Measurements from ENCODE around the gene ABCA10.

Gene ABCA10

DNA sequence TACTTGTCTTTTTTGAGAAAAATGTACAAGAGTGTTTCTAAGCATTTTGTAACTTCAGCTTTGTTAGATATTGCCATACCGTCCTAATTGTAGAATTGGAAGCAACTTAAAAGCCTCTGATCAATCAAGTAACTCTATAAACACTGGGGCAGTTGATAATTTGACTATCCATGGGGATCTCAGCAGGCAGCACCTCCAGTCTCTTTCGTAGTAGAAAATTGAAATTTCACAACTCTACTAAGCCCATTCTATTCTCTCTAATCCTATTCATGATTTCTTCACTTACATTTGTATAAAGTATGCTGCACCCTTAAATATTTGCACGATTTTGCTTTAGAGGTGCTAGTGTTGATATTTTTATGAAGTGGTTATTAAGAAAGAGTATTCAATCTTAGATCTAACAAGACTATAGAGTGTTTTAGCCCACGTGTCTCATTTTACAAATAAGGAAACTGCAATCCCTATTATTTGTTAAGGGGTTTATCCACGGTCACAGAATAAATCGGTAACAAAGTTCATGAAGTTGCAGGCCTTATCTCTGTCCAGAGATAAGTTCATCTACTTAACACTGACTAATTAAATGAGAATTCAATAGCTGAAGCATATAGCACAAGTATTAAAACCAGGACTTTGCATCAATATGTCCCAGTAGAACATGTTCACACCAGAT, 97.9 kb downstream of the ABCA10 start:
- Histone ChIP-seq H3K36me3 (ENCODE audit: insufficient read depth, low read length) (no peaks in the 10 kb centered on the region), H3K9me3 (ENCODE audit: insufficient read depth, low read depth, low read length) (no peaks in the 10 kb centered on the region), H3K27me3 (ENCODE audit: insufficient read depth, low read length) (no peaks in the 10 kb centered on the region), H3K4me1 (ENCODE audit: insufficient read depth, low read length) (0 out of 2 replicates have a peak, but pooled peaks cover 7% of the 10 kb centered on the region), H3K27ac (ENCODE audit: low read depth, low read length) (no peak overlapping the region), H3K9ac (ENCODE audit: low read depth, low read length) (no peak overlapping the region), H3K4me3 (ENCODE audit: low read length) (no peak overlapping the region)
- 80% methylated on average over 5 of the region's 6 CpGs for WGBS

DNA sequence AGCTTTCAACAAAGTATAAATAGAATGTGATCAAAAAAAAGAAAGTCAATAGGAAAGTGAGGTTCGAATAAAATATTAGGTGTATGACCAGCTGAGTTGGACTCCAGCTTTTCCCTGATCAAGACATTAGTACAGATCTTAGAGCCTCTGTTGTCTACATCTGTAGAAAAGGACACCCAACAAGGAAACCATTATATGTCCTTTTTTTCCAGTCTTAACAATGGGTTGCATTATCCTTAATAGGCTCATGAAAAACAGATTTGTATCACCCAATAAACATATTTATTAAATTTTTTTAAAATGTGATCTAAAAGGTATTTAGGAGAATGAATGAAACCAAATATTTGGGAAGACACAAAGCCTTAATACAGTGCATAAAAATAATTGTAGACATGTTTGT, 105.0 kb downstream of the ABCA10 start:
- Histone ChIP-seq H3K27ac (ENCODE audit: low read depth, low read length) (no peak overlapping the region), H3K4me1 (ENCODE audit: insufficient read depth, low read length) (no peaks in the 10 kb centered on the region), H3K9ac (ENCODE audit: low read depth, low read length) (no peak overlapping the region), H3K9me3 (ENCODE audit: insufficient read depth, low read depth, low read length) (no peaks in the 10 kb centered on the region), H3K4me3 (ENCODE audit: low read length) (no peak overlapping the region), H3K36me3 (ENCODE audit: insufficient read depth, low read length) (no peaks in the 10 kb centered on the region), H3K27me3 (ENCODE audit: insufficient read depth, low read length) (no peaks in the 10 kb centered on the region)
- 88% methylated on average over 1 of the region's 1 CpG for WGBS

DNA sequence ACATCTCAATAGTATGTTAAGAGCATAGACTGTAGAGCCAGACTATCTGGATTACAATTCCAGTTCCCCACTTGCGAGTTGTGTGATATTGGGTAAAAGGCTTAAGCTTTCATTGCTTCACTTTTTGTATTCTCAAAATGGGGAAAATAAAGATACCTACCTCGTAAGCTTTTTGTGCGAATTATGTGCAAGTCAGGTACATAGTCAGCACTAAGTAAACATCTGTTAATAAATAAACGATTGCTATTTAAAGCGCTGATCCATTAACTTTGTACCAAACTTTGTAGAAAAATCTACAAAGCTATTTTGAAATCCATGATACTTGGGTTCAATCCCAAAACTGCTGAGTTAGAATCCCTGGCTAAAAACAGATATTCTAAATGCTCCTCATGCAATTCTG, 106.6 kb downstream of the ABCA10 start:
- no peak overlapping the region for H3K9ac ChIP-seq (ENCODE audit: low read depth, low read length)
- H3K36me3 ChIP-seq (ENCODE audit: insufficient read depth, low read length) = no peaks in the 10 kb centered on the region
- no peaks in the 10 kb centered on the region for H3K27me3 ChIP-seq (ENCODE audit: insufficient read depth, low read length)
- 98% methylated on average over 5 of the region's 5 CpGs for WGBS
- no peak overlapping the region for H3K27ac ChIP-seq (ENCODE audit: low read depth, low read length)
- no peak overlapping the region for H3K4me3 ChIP-seq (ENCODE audit: low read length)
- H3K9me3 ChIP-seq (ENCODE audit: insufficient read depth, low read depth, low read length) = no peaks in the 10 kb centered on the region
- H3K4me1 ChIP-seq (ENCODE audit: insufficient read depth, low read length) = no peaks in the 10 kb centered on the region

DNA sequence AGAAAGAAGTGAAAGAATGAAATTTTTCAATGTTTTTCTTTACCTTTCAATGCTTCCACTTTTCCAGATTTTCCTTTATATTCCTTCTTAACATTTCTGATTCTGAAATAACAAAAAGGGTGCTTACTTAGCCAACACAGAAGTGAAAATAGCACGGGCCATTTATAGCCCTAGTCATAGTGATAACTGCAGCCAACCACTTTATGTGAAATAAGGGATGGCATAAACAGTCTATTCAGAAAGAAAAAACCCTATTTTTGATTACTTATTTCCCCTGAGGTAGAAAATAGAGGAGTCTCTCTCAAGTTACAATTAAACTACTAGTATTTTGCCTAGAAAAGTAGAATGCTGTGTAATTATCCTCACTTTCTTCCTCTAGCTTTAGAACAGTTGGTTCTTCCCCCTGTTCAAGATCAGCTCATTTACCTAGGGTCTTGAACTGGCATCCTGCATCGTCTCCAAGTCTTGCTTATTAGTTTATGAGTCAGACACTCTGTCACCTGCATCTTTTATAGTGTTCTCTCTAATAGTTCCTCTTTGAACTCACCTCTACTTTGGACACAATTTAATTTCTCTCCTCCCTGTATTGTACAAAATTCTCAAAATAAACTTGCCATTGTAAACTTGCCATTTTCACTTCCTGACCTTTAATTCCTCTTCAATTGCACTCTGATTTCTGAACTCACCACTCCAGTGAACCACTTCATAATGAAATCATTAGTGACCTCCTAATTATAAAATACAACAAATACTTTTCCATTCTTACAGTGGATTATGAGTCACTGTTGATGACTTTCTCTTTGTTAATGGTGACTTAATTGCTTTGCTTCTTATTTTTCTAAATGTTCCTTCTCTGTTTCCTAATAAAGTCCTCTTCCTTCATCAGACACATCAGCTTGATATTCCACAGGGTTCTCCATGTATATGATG, 110.5 kb downstream of the ABCA10 start:
- Histone ChIP-seq H3K27me3 (ENCODE audit: insufficient read depth, low read length) (no peaks in the 10 kb centered on the region), H3K4me3 (ENCODE audit: low read length) (no peak overlapping the region), H3K36me3 (ENCODE audit: insufficient read depth, low read length) (no peaks in the 10 kb centered on the region), H3K9ac (ENCODE audit: low read depth, low read length) (no peak overlapping the region), H3K27ac (ENCODE audit: low read depth, low read length) (no peak overlapping the region), H3K9me3 (ENCODE audit: insufficient read depth, low read depth, low read length) (no peaks in the 10 kb centered on the region), H3K4me1 (ENCODE audit: insufficient read depth, low read length) (no peaks in the 10 kb centered on the region)
- 60% methylated on average over 2 of the region's 2 CpGs for WGBS

DNA sequence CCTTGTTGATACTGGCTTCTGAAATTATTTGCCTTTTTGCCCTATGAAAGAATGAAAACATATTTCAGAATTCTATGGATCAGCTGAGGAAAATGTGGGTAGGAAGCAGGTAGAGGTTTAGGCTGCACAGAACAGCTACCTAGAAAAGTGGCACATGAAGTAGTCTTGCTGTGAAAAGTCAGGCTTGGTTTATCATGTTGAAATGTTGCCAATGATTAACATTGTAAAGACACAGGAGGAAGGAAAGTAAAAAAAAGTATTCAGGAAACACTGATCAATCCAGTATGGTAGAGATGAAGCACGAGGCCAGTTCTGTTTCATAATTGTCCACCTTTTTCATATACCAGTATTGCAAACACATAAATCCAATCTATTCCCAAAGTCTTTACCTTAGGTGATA, 116.8 kb downstream of the ABCA10 start:
- Histone ChIP-seq H3K4me1 (ENCODE audit: insufficient read depth, low read length) (no peaks in the 10 kb centered on the region), H3K27me3 (ENCODE audit: insufficient read depth, low read length) (no peaks in the 10 kb centered on the region), H3K9ac (ENCODE audit: low read depth, low read length) (no peak overlapping the region), H3K27ac (ENCODE audit: low read depth, low read length) (no peak overlapping the region), H3K36me3 (ENCODE audit: insufficient read depth, low read length) (no peaks in the 10 kb centered on the region), H3K9me3 (ENCODE audit: insufficient read depth, low read depth, low read length) (no peaks in the 10 kb centered on the region), H3K4me3 (ENCODE audit: low read length) (no peak overlapping the region)
- WGBS = 100% methylated on average over 1 of the region's 1 CpG

DNA sequence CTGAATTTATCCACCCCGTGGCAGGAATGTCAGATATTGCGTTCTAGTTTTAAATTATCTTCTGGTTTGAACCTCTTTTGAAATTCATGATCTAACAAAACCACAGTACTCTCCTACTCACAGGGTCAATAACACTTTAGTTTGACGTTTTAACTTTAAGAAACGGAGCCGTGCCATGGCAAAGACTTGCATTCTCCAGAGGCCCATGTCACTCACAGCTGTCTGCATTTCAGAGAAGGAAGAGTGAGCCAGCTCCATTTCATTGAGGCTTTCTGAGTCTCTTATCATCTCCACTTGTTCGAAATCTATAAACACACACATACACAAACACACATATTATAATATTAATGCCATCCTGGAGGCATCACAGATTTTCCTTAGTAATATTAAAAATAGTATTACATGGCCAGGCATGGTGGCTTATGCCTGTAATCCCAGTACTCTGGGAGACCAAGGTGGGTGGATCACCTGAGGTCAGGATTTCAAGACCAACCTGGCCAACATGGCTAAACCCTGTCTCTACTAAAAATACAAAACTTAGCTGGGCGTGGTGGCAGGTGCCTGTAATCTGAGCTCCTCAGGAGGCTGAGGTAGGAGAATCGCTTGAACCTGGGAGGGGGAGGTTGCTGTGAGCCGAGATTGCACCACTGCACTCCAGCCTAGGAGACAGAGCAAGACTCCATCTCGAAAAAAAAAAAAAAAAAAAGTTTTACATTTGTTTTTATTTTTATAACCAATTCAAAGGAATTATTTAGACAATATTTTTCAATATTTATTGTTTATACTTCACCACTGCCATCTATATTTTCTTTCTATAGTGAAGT, 122.5 kb downstream of the ABCA10 start:
- 91% methylated on average over 9 of the region's 10 CpGs for WGBS
- no peak overlapping the region for H3K4me3 ChIP-seq (ENCODE audit: low read length)
- no peaks in the 10 kb centered on the region for H3K27me3 ChIP-seq (ENCODE audit: insufficient read depth, low read length)

DNA sequence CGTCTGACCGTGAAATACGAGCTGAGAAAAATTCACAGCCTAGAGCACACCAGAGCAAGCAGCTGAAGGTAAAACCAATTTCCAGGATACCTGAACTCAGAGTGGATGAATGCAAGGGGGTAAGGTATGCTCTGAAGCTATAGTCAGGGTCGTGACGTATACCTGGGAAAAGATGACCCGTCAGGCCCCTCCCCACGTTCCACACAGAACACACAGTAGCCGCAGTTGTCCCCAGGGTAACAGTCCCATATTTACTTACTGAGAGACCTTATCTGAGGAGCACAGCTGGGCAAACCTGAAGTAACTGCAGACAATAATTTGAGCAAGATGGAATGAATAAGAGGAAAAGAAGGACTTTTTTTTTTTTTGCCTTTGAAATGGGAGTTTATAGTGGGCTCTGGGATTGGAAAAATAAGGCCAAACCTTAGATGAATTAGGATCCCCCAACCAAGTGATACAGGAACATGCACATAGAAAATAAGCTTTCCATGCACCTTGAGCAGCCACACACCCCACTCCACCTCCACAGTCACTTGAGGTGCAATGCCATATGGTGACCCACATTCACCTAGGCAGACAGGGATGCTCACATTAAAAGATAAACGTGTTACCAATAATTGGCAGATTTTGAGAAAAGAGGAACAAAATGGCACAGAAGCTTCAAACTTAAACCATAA, 124.9 kb downstream of the ABCA10 start:
- Histone ChIP-seq H3K36me3 (ENCODE audit: insufficient read depth, low read length) (no peaks in the 10 kb centered on the region), H3K4me3 (ENCODE audit: low read length) (no peak overlapping the region), H3K27ac (ENCODE audit: low read depth, low read length) (no peak overlapping the region), H3K9ac (ENCODE audit: low read depth, low read length) (no peak overlapping the region), H3K4me1 (ENCODE audit: insufficient read depth, low read length) (no peaks in the 10 kb centered on the region), H3K27me3 (ENCODE audit: insufficient read depth, low read length) (no peaks in the 10 kb centered on the region), H3K9me3 (ENCODE audit: insufficient read depth, low read depth, low read length) (no peaks in the 10 kb centered on the region)
- WGBS = 90% methylated on average over 9 of the region's 9 CpGs

More for the DNA sequence above, 122.5 kb downstream of the ABCA10 start:
- Histone ChIP-seq H3K36me3 (ENCODE audit: insufficient read depth, low read length) (no peaks in the 10 kb centered on the region), H3K27ac (ENCODE audit: low read depth, low read length) (no peak overlapping the region), H3K9me3 (ENCODE audit: insufficient read depth, low read depth, low read length) (no peaks in the 10 kb centered on the region), H3K4me1 (ENCODE audit: insufficient read depth, low read length) (no peaks in the 10 kb centered on the region), H3K9ac (ENCODE audit: low read depth, low read length) (no peak overlapping the region)

DNA sequence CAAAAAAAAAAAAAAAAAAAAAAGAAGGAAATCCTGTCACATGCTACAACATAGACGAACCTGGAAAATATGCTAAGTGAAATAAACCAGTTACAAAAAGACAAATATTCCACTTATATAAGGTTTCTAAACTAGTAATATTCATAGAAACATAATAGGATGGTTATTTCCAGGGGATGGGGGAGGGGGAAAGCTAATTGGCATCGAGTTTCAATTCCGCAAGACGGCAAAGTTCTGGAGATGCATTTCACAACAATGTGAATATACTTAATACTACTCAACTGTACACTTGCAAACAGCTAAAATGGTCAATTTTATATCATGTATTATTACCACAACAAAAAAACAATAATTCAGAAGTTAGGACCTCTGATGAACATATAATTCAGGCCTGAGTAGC, 130.0 kb downstream of the ABCA10 start:
- Histone ChIP-seq H3K36me3 (ENCODE audit: insufficient read depth, low read length) (no peaks in the 10 kb centered on the region), H3K4me3 (ENCODE audit: low read length) (no peak overlapping the region), H3K9me3 (ENCODE audit: insufficient read depth, low read depth, low read length) (no peaks in the 10 kb centered on the region), H3K27me3 (ENCODE audit: insufficient read depth, low read length) (no peaks in the 10 kb centered on the region), H3K9ac (ENCODE audit: low read depth, low read length) (no peak overlapping the region), H3K27ac (ENCODE audit: low read depth, low read length) (no peak overlapping the region), H3K4me1 (ENCODE audit: insufficient read depth, low read length) (no peaks in the 10 kb centered on the region)
- 100% methylated on average over 2 of the region's 4 CpGs for WGBS

Data from HUES64 (cell line).